HG02623 (cell line): ENCODE data around the gene CLMP.

Experiments used
- ATAC-seq: cut with Tn5 transposase; IDR thresholded peaks from one replicate; pipeline ENCODE4 v1.9.1; 2021; ENCODE audit warnings: moderate library complexity; ENCODE audit not compliant: unreplicated experiment

Gene CLMP

DNA sequence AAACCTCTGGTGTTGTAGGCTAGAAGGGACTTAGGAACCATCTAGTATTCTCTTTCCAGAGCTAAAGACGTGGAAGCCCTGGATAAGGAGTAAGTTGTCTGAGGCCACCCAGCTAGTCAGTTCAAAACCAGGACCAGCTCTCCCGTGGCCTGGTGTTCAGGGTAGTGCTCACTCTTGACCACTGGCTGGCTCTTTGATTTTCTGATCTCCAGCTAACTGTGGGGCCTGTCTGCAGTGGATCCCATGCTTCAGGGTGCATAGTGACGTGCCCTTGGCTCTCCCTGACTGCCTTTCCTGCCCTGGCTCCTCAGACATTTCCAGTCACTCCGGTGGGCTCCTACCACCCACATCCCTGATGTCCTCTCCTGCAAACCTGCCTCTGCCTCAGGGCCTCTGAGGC is 1.3 kb downstream of the CLMP start:
- no peak for ATAC-seq

DNA sequence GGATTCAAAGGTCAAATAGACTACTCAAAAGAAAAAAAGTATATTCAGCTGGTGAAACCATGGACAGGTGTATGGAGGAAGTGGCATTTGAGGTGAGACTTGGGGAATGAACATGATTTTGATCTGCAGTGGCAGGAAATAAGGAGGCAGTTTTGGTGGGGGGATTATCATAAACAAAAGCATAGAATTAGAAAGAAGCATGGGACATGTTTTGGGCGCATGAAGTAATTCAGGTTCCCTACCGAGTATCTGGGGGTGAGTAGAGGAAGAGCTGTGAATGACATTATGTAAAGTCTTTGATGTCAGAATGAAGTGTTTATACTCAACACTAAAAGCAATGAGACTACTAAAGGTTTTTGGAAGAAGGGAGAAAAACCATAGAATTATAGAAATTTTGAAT is 3.1 kb downstream of the CLMP start:
- no peak for ATAC-seq

DNA sequence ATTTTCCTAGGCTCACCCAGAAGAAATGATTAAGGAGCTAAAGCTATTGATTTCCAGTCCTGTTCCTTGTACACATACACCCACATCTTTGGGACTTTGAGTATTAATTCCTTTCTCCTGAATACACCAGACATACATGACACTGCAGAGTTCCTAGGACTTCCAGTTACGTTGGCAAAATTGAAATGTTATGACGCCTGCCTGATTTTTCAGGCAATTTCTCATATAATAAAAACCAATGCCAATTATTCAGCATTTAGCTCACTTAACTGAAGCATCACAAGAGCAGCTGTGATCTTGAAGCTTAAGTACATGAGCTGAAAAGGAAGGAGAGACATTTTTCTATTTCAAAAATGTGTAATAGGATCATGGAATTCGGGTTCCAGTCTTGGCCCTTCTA is 4.5 kb downstream of the CLMP start:
- no peak for ATAC-seq

DNA sequence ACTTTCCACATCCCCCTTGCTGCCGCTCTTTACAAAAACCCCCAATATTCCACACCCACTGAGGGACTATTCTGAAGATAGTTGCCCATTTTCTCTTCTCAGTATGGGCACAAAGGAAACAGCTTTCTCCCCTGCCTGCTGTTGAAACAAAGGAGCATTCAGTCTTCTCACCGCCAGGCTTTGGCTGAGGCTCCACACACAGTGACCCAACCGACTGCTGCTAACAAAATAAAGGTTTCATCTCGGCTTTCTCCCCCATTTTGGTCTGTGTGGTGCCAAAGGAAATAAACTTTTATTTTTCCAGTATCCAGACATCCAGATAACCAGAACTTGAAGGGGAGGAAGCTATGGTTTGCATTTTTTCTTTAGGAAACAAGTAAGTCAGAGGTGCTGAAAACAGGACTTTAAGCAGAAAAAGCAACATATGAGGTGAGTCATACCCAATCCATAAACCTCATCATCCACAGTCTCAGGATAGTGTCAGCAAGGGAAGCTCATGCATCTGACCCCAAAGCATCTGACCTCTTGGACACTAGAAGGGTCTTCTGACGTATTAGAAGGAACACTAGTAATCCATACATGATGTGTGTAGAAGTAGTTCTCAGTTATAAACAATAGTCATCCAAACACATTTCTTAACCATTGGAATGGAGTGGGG is 6.4 kb downstream of the CLMP start:
- ATAC-seq: no peak

DNA sequence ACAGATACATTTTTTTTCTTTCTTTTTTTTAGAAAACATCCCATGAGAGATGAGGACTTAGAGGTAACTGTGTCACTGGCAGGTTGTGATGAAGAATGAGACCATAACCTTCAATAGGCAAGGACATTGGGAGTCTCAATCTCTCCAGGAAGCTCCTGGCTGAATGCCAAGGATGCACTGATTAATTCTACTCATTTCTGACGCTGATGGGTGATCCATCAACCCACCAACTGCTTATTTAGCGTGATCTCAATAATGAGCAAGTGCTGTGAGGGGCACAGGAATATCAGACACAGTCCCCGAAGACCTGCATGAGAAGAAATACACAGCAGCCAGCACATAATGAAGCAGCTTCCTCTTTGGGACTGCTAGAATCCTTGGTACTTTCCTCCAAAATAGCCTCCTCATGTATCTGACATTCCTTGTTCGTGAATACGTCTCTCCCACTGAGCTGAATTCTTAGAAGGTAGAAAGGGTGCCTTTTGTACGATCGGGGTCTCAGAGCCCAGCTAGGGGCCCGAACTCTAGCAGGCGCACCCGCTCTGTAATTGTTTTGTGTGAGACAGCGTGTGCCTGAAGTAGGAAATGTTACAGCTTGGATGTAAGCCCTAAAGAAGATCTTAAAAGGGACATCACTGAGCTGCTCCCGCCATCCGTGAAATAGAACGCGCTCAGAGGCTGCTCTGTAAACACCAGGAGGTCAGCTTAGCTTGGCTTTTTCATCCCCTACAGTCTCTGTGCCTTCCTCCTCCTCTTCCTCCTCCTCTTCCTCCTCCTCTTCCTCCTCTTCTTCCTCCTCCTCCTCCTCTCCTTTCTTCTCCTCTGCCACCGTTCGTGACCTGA is 7.2 kb downstream of the CLMP start:
- no peak for ATAC-seq

DNA sequence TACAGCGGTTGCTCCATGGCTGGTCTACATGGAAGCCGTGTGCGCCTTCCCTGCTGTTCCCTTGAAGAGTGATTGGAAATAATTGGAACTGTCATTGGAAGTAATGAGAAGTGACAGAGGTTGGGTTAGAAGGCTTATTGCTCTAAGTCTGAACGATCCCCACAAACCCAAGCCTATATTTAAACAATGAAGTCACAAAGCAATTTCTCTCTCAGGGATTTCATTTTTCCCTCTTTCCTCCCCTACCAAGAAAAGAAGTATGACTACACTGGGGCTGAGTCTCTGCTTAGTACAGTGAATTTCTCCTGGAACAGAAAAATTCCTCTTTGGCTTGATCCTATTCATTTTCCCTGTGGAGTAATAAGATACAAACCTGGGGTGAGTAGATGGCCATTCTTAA is 7.8 kb downstream of the CLMP start:
- ATAC-seq: no peak

DNA sequence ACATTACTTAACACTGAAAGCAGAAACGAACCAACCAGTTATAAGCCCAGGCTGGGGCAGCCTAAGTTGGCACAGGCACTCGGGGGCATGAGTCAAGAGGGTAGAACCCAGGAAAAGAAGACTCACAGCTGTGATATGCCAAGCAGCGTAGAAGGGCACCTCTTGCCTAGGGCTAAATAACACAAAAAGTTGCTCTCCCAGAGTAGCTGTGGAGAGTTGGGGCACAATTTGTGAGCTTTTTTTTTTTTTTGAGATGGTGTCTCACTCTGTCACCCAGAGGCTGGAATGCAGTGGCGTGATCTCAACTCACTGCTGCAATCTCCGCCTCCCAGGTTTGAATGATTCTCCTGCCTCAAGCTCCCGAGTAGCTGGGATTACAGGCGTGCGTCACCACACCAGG is 8.8 kb downstream of the CLMP start:
- no peak for ATAC-seq

DNA sequence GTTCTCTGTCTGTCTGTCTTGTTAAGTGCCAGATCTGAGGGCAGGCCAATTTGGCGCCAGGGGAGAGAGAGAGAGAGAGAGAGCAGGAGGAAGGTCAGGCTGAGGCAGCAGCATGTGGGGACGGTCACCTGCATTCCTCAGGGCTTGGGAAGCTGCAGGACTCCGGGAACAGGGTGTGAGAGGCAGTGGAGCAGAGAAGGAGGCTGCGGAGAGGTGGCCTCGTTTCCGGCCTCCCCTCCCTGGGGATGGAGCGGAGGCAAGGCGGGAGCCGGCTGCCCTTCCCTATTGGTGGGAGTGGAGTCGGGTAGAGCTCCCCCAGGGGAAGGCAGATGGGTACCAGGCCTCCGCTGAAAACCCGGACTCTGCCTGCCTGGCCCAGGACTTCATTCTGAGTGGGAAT is 9.7 kb downstream of the CLMP start:
- no peak for ATAC-seq

DNA sequence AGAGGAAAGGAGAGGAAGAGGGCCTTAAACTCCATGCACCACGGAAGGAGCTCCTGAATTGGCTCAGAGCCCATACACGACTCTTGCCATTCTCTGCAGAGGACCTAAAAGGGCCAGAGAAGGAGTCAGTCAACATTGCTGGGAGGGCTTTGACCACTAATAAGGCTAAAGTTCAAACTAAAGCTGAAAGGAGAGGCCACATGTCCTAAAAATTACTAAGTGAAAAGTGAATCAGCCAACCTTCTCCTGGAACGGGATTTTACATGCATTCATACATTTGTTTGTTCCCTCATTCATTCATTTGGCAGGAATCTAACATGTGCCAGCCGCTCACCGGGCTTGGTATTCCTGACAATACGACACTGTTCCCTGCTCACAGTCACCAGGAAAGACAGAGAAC is 10.5 kb downstream of the CLMP start:
- no peak for ATAC-seq

DNA sequence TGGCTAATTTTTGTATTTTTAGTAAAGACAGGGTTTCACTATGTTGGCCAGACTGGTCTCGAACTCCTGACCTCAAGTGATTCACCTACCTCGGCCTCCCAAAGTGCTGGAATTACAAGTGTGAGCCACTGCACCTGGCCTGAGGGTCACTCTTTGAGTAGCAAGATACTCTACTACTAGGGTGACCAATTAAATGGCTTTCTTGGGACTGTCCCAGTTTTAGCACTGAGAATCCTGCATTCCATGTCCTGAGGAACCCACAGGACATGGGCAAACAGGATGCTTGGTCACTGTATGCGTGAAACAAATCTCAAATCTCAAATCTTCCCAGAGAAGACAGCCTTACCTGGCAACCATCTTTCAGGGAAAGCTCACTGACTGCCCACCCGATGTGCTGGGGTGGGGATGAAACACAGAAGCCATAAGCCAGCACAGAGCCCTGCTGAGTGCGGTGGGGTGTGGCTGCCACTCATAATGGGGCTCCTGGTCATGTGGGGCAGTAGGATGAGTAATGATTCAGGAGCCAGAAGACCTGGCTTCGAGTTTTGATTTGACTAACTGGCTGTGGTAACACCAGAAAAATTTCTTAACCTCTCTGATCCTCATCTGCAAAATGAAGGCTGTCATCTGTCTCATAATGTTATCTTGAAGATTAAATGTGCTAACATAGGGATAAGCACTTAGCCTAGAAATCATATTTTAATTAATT is 11.5 kb downstream of the CLMP start:
- ATAC-seq: no peak

DNA sequence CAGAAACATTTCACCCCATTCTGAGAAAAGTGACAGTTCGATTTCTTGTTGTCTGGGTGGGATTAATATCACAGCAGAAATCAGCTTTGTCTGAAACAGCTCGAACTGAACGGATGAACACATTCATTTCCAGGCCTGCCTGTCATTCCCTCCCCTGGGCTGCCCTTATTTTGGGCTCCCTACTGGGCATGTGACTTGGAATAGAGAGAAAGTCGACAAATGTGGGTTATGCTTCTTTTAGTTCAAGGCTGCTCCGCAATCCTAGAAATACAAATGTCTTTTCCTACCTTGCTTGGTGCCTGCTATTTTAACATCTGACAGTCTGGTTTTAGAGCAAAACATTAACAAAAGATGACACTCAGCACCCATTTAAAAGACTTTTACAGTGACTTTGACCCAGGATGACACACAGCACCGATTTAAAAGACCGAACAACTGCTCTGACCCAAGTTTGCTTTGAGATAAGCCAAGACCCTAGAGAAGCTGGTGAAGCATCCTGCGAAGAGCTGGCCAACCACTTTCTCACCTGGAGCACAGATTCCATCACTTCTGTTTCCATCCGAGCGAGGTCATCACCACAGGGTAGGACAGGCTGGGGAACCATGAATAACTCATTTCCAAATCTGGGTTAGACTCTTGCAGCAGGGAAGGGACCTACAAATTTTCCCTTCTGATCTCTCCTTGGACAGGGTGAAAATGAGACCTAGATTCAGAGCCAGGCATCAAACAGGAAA is 13.1 kb downstream of the CLMP start:
- ATAC-seq: no peak

DNA sequence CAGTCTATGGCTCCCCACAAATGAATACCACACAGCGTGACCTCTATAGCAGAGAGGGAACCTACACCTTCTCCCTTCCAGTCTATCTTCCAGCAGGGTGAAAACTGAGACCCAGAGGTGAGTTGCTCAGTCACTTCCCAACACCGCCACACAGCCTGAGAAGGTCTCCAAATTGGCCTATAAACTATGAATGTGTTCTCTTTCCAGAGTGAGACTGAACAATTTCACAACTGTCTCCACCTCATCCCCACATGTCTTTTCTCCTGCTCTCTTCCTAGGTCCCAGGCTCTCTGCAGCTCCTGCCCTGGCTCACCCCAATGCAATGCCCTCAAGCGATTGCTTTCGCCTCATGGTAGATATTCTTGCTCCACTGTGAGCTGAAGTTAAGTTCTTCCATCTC is 14.0 kb downstream of the CLMP start:
- ATAC-seq: no peak

DNA sequence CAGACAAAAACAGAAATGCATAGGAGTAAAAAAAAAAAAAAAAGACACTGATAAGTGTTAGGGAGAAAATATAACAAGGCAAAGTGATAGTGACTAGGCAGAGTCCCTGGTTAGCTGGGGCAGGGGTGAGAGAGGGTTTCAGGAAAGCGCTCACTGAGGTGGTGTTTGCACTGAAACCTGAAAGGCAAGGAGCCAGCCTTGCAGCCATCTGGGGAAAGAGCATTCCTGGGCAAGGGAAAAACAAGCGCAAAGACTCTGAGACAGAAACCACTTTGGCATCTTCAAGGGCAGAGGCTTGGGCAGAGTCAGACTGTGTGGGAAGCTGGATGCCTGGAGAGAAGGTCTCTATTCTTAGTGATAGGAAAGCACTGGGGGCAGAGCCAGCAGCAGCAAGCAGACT is 14.5 kb downstream of the CLMP start:
- ATAC-seq: no peak

DNA sequence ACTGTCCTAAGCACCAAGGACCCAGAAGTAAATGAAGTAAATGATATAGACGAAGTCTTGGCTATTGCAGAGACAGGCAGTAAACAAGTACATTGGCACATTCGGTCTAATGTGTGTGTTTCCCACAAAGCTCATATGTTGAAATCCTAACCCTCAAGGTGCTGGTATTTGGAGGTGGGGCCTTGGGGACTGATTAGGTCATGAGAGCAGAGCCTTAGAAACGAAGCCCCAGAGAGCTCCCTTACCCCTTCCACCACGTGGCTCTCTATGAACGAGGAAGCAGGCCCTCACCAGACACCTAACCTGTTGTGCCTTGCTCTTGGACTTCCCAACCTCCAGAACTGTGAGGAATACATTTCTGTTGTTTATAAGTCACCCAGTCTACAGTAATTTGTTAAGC is 14.9 kb downstream of the CLMP start:
- ATAC-seq: no peak

DNA sequence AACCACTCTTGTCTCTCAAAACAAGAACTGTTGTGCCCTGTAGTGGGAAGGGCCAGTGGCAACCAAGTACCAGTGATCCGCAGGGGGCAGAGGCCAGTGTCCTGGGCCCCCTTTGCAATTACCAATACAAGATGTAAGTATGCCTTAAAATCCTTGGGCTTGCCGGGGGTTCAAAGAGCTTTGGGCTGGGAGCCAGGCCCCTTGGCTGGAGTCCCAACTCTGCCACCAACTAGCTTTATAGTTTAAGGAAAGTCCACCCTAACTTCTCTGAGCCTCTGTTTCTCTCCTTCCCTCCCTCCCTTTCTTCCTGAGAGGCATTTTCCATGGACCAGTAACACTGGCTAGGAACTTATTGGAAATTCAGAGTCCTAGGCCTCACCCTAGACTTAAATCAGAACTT is 15.5 kb downstream of the CLMP start:
- no peak for ATAC-seq

DNA sequence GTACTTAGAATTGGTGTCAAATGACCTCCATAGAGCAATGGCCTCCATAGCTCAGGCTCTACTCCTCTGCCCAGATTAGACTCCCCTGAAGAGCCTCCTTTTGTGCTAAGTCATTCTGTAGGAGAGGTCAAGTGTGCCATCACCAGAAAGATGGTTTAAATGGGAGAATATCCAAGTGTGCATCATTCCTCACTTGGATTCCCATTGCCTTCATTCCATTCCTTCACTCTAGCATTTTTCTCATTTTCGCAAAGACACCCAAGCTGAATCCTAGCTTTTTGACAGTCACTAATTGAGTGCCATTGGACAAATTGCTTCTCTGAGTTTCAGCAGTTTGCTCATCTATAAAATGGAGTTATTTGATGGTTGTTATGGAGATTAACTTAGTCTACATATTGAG is 16.9 kb downstream of the CLMP start:
- ATAC-seq: no peak

DNA sequence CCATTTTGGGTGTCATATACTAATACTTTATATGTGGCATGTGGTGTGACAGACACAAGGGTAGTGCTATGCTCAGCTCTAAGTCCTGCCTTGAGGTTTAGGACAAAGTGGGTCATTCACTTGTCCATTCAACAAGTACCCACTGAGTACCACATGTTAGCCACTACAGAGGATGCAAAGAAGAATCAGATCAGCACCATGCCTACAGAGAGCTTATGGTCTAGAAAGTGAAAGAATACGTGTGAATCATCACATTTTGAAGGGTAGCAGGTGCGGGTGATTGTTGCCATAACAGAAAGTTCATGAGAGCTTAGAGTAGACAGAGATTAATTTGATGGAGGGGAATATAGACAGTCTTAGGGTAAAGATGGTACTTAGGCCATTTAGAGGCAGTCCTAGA is 18.3 kb downstream of the CLMP start:
- ATAC-seq: no peak

DNA sequence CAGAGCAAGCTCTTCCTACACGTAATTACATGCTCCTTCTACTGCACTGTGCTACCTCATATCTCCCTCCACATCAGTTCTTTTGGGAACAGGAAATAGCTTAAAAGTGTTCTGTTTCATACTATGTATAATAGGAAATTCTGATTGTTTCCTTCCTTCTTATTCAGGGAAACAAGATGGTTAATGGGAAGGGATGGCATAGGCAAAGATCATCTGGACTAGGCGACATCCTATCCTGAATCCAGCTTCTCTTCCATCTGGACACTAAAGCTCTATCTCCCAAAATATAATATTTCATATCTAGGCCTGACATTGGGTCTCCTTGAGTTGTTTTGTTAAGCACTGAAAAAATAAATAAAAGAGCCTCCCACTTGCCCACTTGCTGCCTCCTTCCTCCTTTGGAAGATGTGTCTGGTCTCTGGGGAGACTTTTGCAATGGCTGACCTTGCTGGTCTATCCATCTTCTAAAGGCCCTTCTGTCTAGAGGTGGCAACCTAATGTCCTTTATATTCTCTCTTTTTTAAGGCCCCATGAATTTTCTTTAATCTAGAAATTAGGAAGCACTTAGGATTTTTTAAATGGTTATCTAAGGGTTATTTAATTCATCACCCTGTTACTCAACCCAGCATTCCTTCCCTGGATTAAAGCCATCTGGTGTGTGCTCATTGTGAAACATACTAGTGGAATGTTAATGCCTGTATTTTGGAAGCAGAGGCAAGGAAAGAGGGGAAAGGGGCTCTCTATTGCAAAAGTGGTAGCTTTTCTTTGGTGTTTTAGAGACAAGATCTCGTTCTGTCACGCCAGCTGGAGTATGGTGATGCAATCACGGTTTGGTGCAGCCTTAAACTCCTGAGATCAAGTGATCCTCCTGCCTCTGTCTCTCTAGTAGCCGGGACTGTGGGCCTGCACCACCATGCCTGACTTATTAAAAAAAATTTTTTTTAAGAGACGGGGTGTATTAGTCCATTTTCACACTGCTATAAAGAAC is 20.6 kb downstream of the CLMP start:
- no peak for ATAC-seq

DNA sequence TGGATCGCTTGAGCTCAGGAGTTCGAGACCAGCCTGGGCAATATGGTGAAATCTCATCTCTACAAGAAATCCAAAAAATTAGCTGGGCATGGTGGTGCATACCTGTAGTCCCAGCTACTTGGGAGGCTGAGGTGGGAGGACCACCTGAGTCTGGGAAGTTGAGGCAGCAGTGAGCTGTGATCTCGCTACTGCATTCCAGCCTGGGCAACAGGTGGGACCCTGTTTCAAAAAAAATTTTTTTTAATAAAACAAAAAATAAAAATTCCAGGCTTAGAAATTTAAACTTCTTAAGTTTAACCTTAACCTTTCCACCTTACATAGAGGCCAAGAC is 21.2 kb downstream of the CLMP start:
- no peak for ATAC-seq
